K562 (cell line): Measurements from ENCODE around the gene JPH2. TPM values are rescaled to one million over a fixed set of nuclear protein-coding genes. Genes with fewer than 3 reads are reported as not detected.
A peak's percentile ranks its signal among the peaks of the same experiment; 100 is the strongest.

Experiments
- ARHGAP35 ChIP-seq: fragments of 450-650 bp; IDR thresholded peaks from 2 replicates; pipeline ENCODE4 v1.6.1; 2018; ENCODE audit not compliant: partially characterized antibody
- HDAC6 ChIP-seq: IDR thresholded peaks from 2 replicates; pipeline ENCODE4 v1.6.1; 2012; ENCODE audit warnings: low read depth, mild to moderate bottlenecking, control low read depth, inconsistent platforms, low read length, moderate library complexity
- HMGN3 ChIP-seq: IDR thresholded peaks from 2 replicates; pipeline ENCODE4 v1.6.1; 2011; ENCODE audit warnings: borderline replicate concordance, low read depth, mild to moderate bottlenecking, mixed read lengths, low read length; ENCODE audit not compliant: insufficient read length; ENCODE audit errors: extremely low read depth
- ID3 ChIP-seq, 2 experiments: fragments of 250-450 bp in 1 of 2; fragments of 450-650 bp in 1 of 2; sonication (Bioruptor Pico) in 1 of 2; IDR thresholded peaks; 2 replicates each; pipeline versions ENCODE4 v1.6.1 to v1.8.0; 2016 to 2021; ENCODE audit warnings: mild to moderate bottlenecking in 2 of 2, moderate library complexity in 2 of 2, missing compliant biosample characterization in 1 of 2, missing genetic modification characterization in 1 of 2
- RAD51 ChIP-seq: fragments of 450-650 bp; IDR thresholded peaks from 2 replicates; pipeline ENCODE4 v1.7.1; 2016; ENCODE audit warnings: low read depth, mild to moderate bottlenecking, borderline replicate concordance
- SREBF2 ChIP-seq: sonication (generic); formaldehyde crosslinking; IDR thresholded peaks from 2 replicates; pipeline ENCODE4 v1.4.0; 2020; ENCODE audit warnings: mild to moderate bottlenecking, missing genetic modification reagents
- TOE1 ChIP-seq, 2 experiments: fragments of 450-650 bp in 1 of 2; sonication (generic) in 1 of 2; formaldehyde crosslinking in 1 of 2; IDR thresholded peaks; 2 replicates each; pipeline versions ENCODE4 v1.7.1 to v1.8.0; 2016 to 2022; ENCODE audit warnings: borderline replicate concordance in 2 of 2, mild to moderate bottlenecking in 2 of 2, antibody characterized with exemption in 1 of 2, inconsistent platforms in 1 of 2, low read depth in 1 of 2, missing genetic modification reagents in 1 of 2, moderate library complexity in 1 of 2
- XRCC5 ChIP-seq: fragments of 200-400 bp; formaldehyde crosslinking; IDR thresholded peaks from 2 replicates; pipeline ENCODE4 v1.6.1; 2017; ENCODE audit warnings: low read depth, mild to moderate bottlenecking, low read length
- polyA plus RNA-seq, 8 experiments: library from polyadenylated mRNA; depleted of rRNA in 4 of 8; stranded (reverse) in 5 of 8; unstranded in 3 of 8; fragments of >200 nt; fragmentation: Nextera tagmentation in 2 of 8; fragmentation: Illumina TruSeq in 1 of 8; extraction: Ambion mirVana in 2 of 8; extraction: Trizol in 1 of 8; gene quantifications; 2 replicates each; pipeline versions ENCODE4 v1.2.1 to v1.2.3, GENCODE V29; 2011 to 2014; ENCODE audit warnings: inconsistent platforms in 1 of 8, missing spikeins in 1 of 8
- total RNA-seq, 7 experiments: library from RNA; depleted of rRNA in 6 of 7; stranded (reverse); fragments of >200 nt in 6 of 7; fragmentation: Illumina TruSeq in 2 of 7; extraction: Trizol in 2 of 7; gene quantifications; 2 replicates each; pipeline versions ENCODE4 v1.2.1 to v1.2.3, GENCODE V29; 2011 to 2021; ENCODE audit warnings: low replicate concordance in 1 of 7
- TF ChIP-seq, protein P1 (sequence below): fragments of 450-650 bp; IDR thresholded peaks from 2 replicates; pipeline ENCODE4 v1.6.1; 2017; ENCODE audit warnings: antibody characterized with exemption
- TF ChIP-seq, protein P2 (sequence below): fragments of 250-450 bp; sonication (Bioruptor Pico); IDR thresholded peaks from 2 replicates; pipeline ENCODE4 v1.8.0; 2021; ENCODE audit warnings: borderline replicate concordance, mild to moderate bottlenecking, moderate library complexity; ENCODE audit not compliant: poor library complexity, severe bottlenecking

The JPH2 gene
- total and polyA plus RNA-seq, 9 of the 15 experiments (the other 6 are each of a cell fraction or from before 2014, with no cell fraction given), result not detected

DNA sequence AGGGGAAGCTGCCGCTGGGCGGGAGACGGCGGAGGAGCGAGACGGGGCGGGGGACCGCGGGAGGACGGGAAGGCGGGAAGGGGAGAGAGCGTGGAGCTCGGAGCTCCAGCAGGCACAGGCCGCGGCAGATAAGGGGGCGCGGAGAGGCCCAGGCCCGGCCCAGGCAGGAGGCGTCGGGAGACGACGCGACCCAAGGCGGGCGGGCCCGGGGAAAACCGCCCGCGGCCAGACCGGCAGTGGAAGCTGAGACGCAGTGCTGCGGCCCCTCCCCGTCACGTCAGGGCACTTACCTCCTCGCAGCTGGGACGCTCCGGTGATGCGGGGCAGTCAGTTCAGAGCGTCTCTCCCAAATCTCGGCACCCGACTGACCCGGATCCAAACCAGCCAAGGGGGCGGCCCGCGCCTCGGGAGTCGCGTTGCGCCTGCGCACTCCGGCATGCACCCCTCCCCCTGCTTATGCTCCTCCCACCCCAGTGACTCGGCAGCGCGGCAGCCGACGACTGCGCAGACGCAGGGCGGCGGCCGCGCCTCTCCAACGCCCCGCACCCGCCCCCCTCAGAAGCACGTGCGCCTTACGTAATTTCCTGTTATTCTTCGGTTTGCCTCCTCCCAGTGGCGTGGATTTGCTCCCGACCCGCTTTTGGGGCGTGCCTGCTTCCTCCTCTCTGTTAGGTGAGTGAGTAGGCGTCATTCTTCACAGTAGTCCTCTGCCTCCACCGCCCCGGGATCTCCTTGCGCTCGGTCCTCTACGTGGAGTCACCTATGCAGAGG is 23.6 kb upstream of the JPH2 start, which contains the start of gene OSER1 (continued):
- TF ChIP-seq, protein P1, sequence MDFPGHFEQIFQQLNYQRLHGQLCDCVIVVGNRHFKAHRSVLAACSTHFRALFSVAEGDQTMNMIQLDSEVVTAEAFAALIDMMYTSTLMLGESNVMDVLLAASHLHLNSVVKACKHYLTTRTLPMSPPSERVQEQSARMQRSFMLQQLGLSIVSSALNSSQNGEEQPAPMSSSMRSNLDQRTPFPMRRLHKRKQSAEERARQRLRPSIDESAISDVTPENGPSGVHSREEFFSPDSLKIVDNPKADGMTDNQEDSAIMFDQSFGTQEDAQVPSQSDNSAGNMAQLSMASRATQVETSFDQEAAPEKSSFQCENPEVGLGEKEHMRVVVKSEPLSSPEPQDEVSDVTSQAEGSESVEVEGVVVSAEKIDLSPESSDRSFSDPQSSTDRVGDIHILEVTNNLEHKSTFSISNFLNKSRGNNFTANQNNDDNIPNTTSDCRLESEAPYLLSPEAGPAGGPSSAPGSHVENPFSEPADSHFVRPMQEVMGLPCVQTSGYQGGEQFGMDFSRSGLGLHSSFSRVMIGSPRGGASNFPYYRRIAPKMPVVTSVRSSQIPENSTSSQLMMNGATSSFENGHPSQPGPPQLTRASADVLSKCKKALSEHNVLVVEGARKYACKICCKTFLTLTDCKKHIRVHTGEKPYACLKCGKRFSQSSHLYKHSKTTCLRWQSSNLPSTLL, result no peak
- TF ChIP-seq ARHGAP35, result no peak
- TF ChIP-seq HDAC6, result no peak
- no peak for TF ChIP-seq TOE1 (IDR thresholded peaks at IDR 0.05; ENCODE audit: borderline replicate concordance)
- no peak; the same call in 1 of the 2 replicates for TF ChIP-seq TOE1 (CRISPR knock-in tag; IDR thresholded peaks at IDR 0.05; ENCODE audit: borderline replicate concordance, low read depth)
- no peak for TF ChIP-seq ID3 (CRISPR knock-in tag; IDR thresholded peaks at IDR 0.05)
- TF ChIP-seq ID3 (tag; IDR thresholded peaks at IDR 0.05), result peak; percentile 71; the same call in 1 of the 2 replicates
- TF ChIP-seq HMGN3, result peak; percentile 69
- TF ChIP-seq RAD51, result peak; percentile 84
- TF ChIP-seq SREBF2, result no peak
- TF ChIP-seq, protein P2, sequence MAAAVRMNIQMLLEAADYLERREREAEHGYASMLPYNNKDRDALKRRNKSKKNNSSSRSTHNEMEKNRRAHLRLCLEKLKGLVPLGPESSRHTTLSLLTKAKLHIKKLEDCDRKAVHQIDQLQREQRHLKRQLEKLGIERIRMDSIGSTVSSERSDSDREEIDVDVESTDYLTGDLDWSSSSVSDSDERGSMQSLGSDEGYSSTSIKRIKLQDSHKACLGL (CRISPR knock-in tag), result peak; percentile 24
- TF ChIP-seq XRCC5, result no peak
